HG03097 (cell line): ENCODE results near the gene SHB.

Source experiments
- ATAC-seq: cut with Tn5 transposase; IDR thresholded peaks from one replicate; pipeline ENCODE4 v1.9.1; 2021; ENCODE audit not compliant: unreplicated experiment, low FRiP score

Gene SHB

DNA sequence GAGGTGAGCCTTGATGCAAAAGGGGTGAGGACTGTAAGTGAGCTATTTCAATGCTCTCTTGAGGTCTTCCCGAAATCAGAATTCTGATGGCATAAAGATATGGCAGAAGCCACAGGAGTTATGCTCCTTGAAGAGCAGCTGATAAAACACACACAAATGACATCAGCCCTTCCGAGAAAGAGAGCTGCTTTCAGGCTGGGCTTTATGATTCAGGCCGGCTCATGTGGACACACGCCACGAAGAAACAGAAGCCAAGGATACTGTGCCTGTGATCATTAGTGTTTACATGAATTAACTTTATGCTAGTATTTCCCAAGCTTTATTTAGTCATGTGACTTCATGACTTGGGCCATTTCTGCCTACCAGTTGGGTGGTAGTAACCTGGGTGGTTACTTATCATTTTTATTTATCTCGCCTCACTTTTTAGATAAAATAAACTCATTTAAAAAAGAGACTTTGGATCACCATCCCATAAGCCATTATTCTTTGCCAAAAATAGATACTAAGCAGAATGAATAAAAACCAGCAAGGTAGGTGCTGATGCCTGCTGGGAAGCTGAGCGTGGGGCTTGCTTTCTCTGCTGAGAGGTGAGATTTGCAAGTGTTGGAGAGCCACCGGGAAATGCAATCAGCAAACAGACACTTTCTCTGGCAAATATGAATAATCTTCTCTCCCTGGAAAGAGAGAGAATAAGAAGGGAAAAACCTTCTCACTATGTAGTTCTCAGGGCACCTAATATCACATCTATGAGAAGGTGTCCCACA lies 92.1 kb downstream of the SHB start:
- ATAC-seq = no peak

DNA sequence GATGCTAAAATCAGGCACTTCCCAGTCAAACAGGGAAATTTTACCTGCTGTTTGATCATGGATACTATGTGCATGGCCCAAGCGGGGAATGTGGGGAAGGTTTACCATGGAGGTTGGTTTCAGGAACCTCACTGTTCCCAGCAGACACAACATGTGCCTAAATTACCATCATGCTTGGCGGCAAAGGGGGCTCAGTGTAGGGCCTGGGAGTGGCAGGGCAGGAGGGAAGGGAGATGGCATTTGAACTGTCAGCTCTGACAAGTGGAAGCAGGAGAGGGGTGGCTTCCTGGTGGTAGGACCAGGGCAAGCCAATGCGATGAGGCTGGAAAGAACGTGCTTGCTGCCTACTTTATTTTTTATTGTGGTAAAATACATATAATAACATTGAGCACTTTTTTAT lies 93.4 kb downstream of the SHB start:
- ATAC-seq = no peak

DNA sequence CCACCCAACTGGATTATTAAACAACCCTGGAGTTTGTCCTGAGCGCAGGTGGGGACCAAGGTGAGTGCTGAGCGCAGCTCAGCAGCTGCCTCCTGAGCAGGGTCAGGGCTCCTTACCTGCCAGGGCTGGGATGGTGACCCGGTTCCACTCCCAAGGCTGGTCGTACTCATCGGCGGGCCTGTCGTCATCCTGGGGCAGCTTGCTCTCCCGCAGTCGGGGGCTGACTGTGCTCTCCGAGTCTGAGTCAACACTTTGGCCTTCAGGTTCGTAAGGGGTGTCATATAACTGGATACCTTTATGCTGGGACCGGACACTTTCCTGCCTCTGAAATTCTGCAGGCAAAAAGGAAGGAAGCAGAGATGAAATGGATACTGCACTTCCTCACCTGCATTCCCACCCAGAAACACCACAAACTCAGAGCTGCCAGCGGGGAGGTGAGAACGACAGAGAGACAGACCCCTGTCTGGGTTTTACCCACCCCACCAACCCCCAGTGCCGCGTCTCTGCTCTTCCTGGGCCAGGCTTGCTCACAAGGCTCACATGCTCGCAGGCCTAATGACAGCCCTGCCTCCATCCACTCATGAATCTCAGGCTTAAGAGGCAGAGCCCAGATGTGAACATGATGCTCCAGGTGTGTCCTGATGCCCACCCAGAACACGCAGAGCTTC lies 94.4 kb downstream of the SHB start:
- no peak for ATAC-seq

DNA sequence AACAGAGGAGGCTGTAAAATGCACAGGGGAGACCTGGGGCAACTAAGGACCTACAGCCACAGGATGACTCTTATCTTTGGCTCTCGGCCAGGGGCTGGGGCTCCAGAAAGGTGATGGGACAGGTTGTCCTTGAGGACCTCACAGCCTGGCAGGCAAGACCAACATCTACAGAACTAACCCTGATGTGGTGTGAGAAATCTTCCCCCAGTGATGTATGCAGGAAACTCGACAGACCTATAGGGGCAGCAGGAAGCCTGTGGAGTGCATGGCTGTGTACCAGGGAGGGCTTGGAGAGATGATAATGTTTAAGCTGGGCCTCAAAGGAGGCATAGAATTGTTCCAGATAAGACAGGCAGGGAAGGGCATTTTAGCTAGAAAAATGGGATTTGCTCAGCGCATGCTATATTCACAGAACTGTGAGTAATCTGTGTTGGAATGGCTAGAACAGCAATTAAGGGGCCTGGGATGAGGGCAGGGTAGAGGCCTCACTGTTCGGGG lies 96.6 kb downstream of the SHB start:
- no peak for ATAC-seq

DNA sequence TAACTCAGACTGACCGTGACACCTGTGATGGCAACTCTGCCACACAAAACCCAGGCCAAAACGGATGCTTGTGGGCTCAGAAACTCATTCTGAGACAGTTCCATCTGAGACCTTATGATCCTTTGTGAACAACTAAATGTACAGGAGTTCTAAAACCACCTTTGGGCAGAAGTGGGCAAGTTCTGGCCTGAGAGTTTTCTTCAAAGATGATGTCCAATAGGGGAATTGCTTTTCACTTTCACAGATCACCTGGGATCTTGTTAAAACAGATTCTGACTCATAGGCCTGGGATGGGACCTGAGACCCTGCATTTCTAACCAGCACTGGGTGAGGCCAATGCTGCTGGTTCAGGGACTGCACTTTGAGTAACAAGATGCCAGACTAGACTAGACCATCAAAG lies 97.3 kb downstream of the SHB start:
- ATAC-seq = no peak

DNA sequence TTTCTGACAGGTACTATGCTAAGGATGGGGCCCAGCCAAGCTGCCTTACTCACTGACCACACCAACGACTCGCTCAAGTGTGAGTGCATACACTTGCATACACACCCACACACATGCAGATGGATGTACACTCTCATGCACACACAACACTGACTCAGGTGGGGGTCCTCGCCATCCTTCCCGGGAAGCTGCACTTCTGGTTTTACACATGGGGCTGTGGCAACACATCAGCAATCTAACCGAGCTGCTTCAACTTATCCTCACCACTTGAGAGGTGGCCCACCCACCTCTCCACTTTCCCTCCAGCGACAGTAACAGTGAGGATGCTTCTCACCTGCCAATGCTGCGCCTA lies 97.9 kb downstream of the SHB start:
- ATAC-seq = no peak

DNA sequence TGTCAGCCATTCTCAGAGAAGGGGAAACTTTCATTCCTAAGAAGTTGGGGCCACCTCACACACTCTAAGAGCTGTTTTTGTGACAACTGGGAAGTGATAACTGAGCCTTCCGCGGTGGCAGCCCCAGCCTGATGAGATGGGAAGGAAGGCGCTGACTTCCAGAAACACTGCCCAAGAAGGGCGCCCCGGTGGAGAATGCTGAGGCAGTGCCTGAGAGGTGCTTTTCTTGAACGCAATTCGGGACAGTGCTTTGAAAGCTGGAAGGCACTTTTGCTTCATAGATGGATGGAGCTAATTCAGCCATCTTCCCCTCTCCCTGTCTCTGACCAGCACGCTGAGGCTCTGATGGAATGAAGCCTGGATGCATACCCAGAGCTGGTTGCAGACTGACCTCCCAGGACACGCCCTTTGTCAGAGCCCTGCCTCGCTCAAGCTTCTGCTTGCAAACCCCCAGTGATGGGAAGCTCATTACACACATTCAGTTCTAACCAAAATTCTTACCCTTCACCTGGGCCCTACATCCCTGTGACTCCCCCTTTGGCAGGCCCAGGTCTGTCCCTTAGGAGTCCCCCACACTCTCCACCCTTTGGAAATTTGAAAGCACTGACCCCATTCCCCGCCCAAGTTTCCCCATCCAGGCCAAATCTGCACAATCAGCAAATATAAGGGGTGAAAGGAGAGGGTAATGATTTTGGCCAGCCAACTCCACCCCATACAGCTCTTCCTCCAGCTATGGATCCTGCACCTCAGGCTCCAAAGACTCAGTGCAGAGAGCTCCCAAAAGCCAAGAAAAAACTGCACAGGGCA lies 98.5 kb downstream of the SHB start:
- no peak for ATAC-seq

DNA sequence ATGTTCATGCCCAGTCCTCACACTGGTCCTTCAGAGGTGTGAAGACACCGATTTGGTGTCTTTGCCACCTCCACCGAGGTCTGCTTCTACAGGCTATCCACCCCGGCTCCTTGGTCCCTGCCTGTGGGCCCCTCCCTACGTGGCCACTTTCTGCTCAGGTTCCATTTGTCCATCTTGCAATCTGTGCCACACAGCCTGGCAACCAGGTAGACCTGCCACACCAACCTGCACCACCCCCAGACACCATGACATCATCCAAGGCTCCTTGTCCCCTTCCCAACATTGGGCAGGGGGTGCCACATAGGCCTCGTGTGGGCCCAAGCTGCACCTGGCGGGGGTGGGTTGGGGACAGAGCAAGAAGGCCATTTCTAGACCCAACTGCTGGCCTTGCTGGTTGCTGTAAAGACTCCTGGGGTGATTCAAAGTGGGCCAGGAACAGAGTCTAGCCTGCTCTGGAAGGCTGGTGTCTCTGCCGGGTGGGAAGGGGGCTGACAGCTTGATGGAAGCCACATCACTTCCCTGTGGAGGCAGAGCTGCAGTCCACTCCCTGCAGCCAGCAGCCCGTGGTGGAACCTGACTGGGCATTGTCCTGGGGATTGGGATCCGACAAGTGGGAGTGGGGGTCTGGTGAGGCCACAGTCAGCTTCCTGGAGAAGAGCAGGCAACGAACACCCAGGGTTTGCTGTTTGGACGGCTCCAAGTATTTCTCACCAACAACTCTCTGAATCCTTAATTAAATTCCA lies 99.3 kb downstream of the SHB start:
- ATAC-seq = no peak

DNA sequence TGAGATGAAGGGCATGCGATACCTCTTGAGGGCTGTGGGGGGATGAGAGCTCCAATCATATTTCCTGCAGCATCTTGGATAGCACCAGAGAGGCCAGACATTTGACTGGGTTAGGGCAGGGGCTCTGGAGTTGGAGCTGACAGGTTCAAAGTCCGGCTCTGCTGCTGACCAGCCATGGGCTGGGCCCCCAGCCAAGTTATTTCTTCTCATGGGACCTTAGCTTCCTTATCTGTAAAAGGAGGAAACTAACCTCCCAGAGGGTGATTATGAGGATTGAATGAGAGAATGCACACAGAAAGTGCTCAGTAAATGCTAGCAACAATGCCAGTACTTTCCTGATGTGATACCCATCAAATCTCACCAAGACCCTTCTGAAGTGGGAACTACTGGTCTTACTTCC lies 99.9 kb downstream of the SHB start:
- ATAC-seq = no peak

DNA sequence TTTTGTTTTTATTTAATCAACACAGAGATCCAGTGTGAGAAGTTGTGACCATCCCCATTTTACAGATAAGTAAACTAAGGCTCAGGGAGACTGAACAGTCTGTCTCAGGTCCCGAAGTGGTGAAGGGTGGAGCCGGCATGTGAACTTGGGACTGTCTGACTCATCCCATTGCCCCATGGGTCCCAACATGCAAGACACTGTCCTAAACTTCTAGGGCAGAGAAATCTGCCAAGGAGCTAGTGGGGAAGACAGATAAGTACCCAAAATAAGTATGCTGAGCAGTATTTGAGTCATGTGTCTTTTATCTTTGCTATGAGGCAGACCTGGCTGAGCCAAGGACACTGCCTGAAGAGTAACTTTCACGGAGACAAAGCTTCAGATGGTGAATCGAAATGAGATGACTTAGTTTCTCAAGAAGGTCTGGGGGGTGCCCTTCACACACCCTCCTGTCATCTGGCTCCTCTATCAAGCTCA lies 100.8 kb downstream of the SHB start:
- no peak for ATAC-seq

DNA sequence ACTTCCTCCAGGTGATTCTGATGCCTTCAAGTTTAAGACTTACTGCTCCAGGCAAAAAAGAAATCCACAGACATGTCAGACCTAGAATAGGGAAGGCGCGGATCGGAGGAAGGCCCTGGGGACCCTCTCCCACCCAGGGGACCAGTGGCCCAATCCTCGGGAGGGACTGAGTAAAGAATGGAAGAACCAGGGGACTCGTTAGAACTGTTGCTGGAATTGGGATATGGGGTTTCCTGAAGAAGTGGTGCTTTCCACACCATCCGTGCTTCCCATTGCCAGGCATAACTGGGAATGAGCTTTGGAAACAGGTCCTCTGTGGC lies 101.3 kb downstream of the SHB start:
- ATAC-seq = no peak

DNA sequence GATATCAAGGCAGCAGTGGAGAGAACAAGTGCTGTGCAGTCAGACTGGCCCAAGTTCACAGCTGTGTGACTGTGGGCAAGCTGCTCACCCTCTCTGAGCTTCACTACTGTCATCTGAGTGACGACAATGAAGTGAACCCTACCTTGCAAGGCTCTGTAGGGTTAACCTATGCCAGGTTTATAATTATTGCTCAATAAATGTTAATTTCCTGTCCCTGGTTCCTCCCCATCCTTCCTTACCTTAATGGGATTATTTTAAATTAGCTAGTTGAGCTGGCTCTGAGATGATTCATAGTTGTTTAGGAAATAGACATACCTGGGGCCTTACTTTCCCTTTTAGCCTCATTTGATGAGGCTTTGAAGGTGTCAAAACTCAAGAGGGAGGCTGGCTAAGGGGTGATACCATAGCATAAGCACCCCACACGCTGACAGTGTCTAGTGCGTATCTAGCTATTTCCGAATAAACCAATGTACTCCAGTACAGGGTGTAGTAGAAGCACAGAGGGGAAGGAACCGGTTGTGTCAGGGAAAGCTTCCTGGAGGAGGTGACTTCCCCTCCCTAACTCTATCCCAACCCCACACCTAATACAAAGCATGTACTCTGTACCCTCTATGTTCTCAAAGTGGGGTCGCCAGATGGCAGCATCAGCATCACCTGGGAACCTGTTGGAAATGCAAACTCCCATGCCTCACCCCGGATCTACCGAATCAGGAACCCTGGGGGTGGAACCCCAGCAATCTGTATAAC lies 101.8 kb downstream of the SHB start:
- no peak for ATAC-seq

DNA sequence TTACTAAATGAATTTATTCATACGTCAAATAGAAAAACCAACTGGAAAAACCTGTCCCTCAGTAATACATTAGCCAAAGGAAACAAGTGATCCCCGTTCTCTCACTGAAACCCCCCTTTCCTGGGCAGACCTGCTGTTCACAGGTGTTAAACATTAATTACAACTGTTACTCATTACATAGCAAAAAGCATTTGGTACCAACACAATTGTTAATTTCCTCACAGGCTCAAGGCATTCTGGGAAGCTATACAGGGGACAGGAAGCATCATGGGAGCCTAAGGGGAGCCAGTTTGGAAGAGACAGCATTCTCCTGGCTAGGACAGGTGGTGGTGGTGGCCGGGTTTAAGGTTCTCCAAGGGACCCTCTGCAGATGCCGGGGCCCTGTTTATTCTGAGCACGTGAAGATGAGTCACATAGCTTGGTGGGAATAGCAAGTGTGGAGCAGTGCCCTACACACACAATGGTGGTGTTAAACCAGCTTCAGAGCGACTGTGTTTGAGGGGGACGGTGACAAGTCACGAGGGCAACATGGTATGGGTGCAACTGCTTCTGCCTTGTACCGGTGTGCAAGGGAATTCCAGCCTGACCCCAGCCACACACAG lies 102.5 kb downstream of the SHB start:
- peak; percentile 42 for ATAC-seq

DNA sequence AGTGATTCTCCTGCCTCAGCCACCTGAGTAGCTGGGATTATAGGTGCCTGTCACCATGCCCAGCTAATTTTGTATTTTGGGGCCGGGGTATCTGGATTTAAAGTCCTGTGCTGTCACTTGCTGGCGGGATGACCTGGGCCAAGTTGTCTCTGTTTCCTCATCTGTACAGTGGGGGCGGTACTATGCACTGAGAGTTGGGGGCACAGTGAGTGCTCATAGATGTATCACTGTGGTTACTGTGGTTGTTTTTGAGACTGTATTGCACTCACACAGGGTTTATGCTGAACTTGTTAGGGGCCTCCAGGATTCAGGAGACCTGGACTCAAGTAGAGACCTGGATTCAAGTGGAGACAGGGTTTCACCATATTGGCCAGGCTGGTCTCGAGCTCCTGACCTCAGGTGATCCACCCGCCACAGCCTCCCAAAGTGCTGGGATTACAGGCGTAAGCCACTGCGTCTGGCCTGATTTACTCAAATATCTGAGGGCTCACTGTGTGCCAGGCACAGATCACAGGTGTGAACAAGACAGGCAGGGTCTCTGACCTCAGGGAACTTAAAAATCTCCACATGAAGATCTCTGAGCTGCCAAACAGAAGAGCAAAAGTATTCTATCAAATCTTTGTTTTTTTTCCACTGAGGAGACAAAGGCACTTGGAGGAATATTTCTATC lies 103.2 kb downstream of the SHB start:
- ATAC-seq = peak; percentile 76

DNA sequence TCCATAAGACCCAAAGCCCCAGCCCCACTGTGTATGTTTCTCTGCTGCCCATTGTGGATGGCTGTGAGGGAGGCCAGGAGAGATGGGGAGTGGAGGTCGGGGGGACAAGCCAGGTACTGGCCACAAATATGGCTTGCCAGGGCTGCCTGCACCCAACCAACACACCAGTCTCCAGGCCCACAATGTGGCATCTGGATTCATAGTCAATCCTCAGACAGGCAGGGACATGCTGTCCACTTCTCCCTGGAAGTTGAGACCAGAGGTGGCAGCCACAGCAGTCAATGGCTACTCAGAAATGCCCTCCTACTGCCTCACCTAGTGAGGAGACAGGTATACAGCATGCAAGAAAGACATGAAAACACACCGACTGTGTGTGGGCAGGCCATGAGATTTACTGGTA lies 103.9 kb downstream of the SHB start:
- ATAC-seq = no peak

DNA sequence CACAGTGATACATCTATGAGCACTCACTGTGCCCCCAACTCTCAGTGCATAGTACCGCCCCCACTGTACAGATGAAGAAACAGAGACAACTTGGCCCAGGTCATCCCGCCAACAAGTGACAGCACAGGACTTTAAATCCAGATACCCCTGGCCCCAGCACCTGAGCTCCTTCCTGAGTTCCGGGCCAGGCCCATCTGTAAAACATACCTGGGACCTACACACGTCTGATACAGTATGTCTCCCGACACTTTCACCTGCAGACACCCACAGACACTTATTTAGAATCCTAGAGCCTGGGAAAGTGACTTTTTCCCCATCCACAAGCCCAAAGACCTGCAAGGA lies 104.3 kb downstream of the SHB start:
- ATAC-seq = no peak

DNA sequence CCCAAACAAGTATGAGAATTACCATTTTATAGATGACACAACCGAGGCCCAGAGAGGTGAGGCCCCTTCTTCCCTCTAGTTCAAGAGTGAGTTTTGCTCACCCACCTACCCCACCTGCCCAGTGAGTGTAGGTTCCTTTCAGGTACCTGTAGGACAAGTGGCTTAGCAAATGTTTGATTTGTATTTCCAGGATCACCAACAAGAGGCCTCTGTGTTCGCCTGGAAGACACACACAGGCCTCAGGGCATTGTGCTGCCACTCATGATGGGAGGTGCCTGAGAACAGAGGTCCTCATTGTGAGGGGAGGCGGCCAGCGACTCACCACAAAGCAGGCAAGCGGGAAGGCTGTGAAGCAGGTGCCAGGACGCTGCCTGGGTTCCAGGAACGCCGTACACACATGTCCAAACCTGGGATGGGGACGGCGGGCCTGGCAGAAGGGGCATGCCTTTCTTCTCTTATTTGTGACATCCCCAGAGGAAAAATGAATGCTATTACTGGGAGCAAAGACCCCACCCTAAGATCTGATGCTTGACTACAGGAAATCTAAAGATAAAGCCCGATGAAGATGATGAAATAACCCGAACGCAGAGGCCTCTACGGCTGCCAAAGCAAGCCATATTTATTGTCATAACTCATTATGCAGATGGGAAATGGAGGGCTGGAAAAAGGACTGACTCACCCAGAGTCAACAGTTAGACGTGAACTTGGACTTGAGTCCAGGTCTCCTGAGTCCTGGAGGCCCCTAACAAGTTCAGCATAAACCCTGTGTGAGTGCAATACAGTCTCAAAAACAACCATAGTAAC lies 104.9 kb downstream of the SHB start:
- ATAC-seq = no peak

DNA sequence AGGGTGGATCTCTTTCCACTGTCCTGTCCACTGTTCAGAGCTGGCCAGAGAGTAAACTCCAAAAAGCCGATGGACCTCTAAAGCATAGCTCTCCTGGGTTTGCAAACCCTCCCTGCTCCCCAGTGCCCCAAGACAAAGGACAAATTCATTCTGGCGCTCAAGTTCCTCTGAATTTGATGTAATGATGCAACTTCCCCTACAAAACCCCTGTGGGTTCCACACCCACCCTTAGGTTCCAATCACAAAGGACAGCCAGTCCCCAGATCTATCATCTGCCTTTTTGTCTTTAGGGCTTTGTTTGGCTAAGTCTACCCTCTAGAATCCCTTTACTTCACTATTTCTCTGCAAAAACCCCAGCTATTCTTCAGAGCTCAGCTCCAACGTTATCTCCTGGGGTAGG lies 107.7 kb downstream of the SHB start:
- no peak for ATAC-seq

DNA sequence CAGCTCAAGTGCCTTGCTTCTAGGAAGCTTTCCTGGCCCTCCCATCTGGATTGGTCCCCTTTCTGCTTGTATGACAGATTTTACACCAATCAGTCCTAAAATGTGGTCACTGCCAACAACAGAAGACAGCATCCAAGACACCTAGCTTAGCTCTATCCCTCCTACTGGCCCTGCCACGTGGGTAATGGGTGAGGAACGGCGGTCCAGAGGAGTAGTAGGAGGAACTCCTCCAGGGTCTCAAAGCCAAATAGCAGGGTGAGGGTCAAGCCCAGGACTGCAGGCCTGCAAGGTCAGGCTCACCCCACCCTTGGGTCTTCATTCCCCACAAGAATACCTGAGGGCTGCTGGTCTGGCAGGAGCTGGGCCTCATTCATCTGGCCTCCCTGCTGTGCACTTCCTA lies 108.4 kb downstream of the SHB start:
- no peak for ATAC-seq
